Measurements from ENCODE around the gene MLLT1. TPM values are rescaled to one million over a fixed set of nuclear protein-coding genes. Genes with fewer than 3 reads are reported as not detected.

Gene MLLT1
- total RNA-seq, 1 donor, result 15.9 TPM

- peaks cover 90% of the 10 kb centered on the region for H3K79me2 ChIP-seq (ENCODE audit: insufficient read depth, low read length)
- no peak overlapping the region for H2AFZ ChIP-seq (ENCODE audit: low read length)
- peak overlapping the region; percentile 96 for H3K27ac ChIP-seq (ENCODE audit: low read depth, low read length)
- H3K4me2 ChIP-seq (ENCODE audit: insufficient read depth, low read length), result peak overlapping the region; percentile 85
- peak overlapping the region; percentile 55 for H3K4me3 ChIP-seq (ENCODE audit: insufficient read depth, low read length)
- H3K36me3 ChIP-seq (ENCODE audit: insufficient read depth, low read length), result peaks cover 38% of the 10 kb centered on the region
- H4K20me1 ChIP-seq (ENCODE audit: insufficient read depth, low read length), result no peaks in the 10 kb centered on the region
- TF ChIP-seq, protein P1, sequence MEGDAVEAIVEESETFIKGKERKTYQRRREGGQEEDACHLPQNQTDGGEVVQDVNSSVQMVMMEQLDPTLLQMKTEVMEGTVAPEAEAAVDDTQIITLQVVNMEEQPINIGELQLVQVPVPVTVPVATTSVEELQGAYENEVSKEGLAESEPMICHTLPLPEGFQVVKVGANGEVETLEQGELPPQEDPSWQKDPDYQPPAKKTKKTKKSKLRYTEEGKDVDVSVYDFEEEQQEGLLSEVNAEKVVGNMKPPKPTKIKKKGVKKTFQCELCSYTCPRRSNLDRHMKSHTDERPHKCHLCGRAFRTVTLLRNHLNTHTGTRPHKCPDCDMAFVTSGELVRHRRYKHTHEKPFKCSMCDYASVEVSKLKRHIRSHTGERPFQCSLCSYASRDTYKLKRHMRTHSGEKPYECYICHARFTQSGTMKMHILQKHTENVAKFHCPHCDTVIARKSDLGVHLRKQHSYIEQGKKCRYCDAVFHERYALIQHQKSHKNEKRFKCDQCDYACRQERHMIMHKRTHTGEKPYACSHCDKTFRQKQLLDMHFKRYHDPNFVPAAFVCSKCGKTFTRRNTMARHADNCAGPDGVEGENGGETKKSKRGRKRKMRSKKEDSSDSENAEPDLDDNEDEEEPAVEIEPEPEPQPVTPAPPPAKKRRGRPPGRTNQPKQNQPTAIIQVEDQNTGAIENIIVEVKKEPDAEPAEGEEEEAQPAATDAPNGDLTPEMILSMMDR (IDR thresholded peaks at IDR 0.05; ENCODE audit: extremely low read depth, low read depth, low read length), result no peak
- DNase-seq (ENCODE audit: insufficient read length, low spot score, missing footprints), result peak; percentile 46
- H3K4me1 ChIP-seq (ENCODE audit: insufficient read depth, low read length), result peaks cover 63% of the 10 kb centered on the region
- H3K9me3 ChIP-seq (ENCODE audit: low read depth, low read length), result no peaks in the 10 kb centered on the region
- no peaks in the 10 kb centered on the region for H3K27me3 ChIP-seq (ENCODE audit: insufficient read depth, low read length)
Observed at GRCh38 chr19:6270822-6271221, 9.0 kb downstream of the MLLT1 start.

- no peaks in the 10 kb centered on the region for H3K9me3 ChIP-seq (ENCODE audit: low read depth, low read length)
- H3K4me1 ChIP-seq (ENCODE audit: insufficient read depth, low read length), result peaks cover 57% of the 10 kb centered on the region
- peak; percentile 52 for DNase-seq (ENCODE audit: insufficient read length, low spot score, missing footprints)
- H3K36me3 ChIP-seq (ENCODE audit: insufficient read depth, low read length), result peaks cover 39% of the 10 kb centered on the region
- no peaks in the 10 kb centered on the region for H4K20me1 ChIP-seq (ENCODE audit: insufficient read depth, low read length)
- no peak overlapping the region for H2AFZ ChIP-seq (ENCODE audit: low read length)
- H3K79me2 ChIP-seq (ENCODE audit: insufficient read depth, low read length), result peaks cover 89% of the 10 kb centered on the region
- TF ChIP-seq, protein P1 (IDR thresholded peaks at IDR 0.05; ENCODE audit: extremely low read depth, low read depth, low read length), result no peak
- H3K4me3 ChIP-seq (ENCODE audit: insufficient read depth, low read length), result no peak overlapping the region
- no peak overlapping the region for H3K4me2 ChIP-seq (ENCODE audit: insufficient read depth, low read length)
- peak overlapping the region; percentile 96 for H3K27ac ChIP-seq (ENCODE audit: low read depth, low read length)
- H3K27me3 ChIP-seq (ENCODE audit: insufficient read depth, low read length), result no peaks in the 10 kb centered on the region
Observed at GRCh38 chr19:6270076-6270745, 9.6 kb downstream of the MLLT1 start.

GRCh38 chr19:6269101-6269886 lies 10.5 kb downstream of the MLLT1 start:
- Histone ChIP-seq H3K36me3 (ENCODE audit: insufficient read depth, low read length) (peaks cover 42% of the 10 kb centered on the region), H3K4me2 (ENCODE audit: insufficient read depth, low read length) (no peak overlapping the region), H3K4me1 (ENCODE audit: insufficient read depth, low read length) (peaks cover 54% of the 10 kb centered on the region), H3K27me3 (ENCODE audit: insufficient read depth, low read length) (no peaks in the 10 kb centered on the region), H2AFZ (ENCODE audit: low read length) (no peak overlapping the region), H3K79me2 (ENCODE audit: insufficient read depth, low read length) (peaks cover 85% of the 10 kb centered on the region), H4K20me1 (ENCODE audit: insufficient read depth, low read length) (no peaks in the 10 kb centered on the region), H3K9me3 (ENCODE audit: low read depth, low read length) (no peaks in the 10 kb centered on the region), H3K27ac (ENCODE audit: low read depth, low read length) (peak overlapping the region; percentile 62), H3K4me3 (ENCODE audit: insufficient read depth, low read length) (no peak overlapping the region)
- peak; percentile 23 for DNase-seq (ENCODE audit: insufficient read length, low spot score, missing footprints)
- TF ChIP-seq, protein P1 (IDR thresholded peaks at IDR 0.05; ENCODE audit: extremely low read depth, low read depth, low read length), result no peak

- Histone ChIP-seq H3K27ac (ENCODE audit: low read depth, low read length) (peak overlapping the region; percentile 62), H3K4me1 (ENCODE audit: insufficient read depth, low read length) (peaks cover 52% of the 10 kb centered on the region), H3K79me2 (ENCODE audit: insufficient read depth, low read length) (peaks cover 92% of the 10 kb centered on the region), H3K4me2 (ENCODE audit: insufficient read depth, low read length) (peak overlapping the region; percentile 3), H3K36me3 (ENCODE audit: insufficient read depth, low read length) (peaks cover 44% of the 10 kb centered on the region), H3K4me3 (ENCODE audit: insufficient read depth, low read length) (no peak overlapping the region), H3K27me3 (ENCODE audit: insufficient read depth, low read length) (no peaks in the 10 kb centered on the region), H4K20me1 (ENCODE audit: insufficient read depth, low read length) (peaks cover 3% of the 10 kb centered on the region), H2AFZ (ENCODE audit: low read length) (no peak overlapping the region), H3K9me3 (ENCODE audit: low read depth, low read length) (no peaks in the 10 kb centered on the region)
- TF ChIP-seq, protein P1 (IDR thresholded peaks at IDR 0.05; ENCODE audit: extremely low read depth, low read depth, low read length), result no peak
- DNase-seq (ENCODE audit: insufficient read length, low spot score, missing footprints), result no peak
Observed at GRCh38 chr19:6268382-6268771, 11.4 kb downstream of the MLLT1 start.

All from osteoblast (primary cell).